Measurements from ENCODE around the gene WFIKKN1. TPM values are rescaled to one million over a fixed set of nuclear protein-coding genes. Genes with fewer than 3 reads are reported as not detected.

Gene WFIKKN1
- total RNA-seq, 2 experiments from 2014 or later = 0.25 TPM; not detected in 1

DNA sequence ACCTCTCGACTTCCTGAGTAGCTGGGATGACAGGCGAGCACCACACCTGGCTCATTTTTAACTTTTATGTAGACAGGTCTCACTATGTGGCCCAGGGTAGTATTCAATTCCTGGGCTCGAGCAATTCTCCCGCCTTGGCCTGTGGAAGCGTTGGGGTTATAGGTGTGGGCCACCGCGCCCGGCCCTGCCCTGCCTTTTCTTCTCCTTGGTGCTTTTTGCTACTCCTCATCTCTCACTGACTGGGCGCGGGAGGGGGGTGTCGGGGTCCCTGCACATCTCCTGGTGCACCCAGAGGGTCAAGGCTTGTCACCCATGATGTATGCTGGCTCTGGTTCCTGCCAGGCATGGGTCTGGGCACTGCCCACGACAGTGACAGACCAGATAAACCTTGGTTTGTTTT lies 13.8 kb downstream of the WFIKKN1 start:
- peak overlapping the region; percentile 78 for H3K4me3 Mint-ChIP-seq
- DNase-seq = no peak
- ChIA-PET CTCF (no interaction called here), POLR2A (interaction anchor here (0.6 to 0.7 kb wide), 2 partner anchors 30 to 244 kb away, joined by 3 read pairs; partner anchors contain the start of gene RHBDL1)
- no peak for TF ChIP-seq CTCF (IDR thresholded peaks at IDR 0.05)
- H3K36me3 Mint-ChIP-seq (ENCODE audit: low read depth) = peaks cover 7% of the 10 kb centered on the region
- no peaks in the 10 kb centered on the region for H3K27me3 Mint-ChIP-seq
- intact Hi-C loops (cut with micrococcal nuclease) = no loop called here
- no peak for ATAC-seq
- H3K9me3 Mint-ChIP-seq = no peaks in the 10 kb centered on the region
- no peak overlapping the region for H3K27ac Mint-ChIP-seq
- H3K4me1 Mint-ChIP-seq (ENCODE audit: low read depth) = peaks cover 17% of the 10 kb centered on the region

DNA sequence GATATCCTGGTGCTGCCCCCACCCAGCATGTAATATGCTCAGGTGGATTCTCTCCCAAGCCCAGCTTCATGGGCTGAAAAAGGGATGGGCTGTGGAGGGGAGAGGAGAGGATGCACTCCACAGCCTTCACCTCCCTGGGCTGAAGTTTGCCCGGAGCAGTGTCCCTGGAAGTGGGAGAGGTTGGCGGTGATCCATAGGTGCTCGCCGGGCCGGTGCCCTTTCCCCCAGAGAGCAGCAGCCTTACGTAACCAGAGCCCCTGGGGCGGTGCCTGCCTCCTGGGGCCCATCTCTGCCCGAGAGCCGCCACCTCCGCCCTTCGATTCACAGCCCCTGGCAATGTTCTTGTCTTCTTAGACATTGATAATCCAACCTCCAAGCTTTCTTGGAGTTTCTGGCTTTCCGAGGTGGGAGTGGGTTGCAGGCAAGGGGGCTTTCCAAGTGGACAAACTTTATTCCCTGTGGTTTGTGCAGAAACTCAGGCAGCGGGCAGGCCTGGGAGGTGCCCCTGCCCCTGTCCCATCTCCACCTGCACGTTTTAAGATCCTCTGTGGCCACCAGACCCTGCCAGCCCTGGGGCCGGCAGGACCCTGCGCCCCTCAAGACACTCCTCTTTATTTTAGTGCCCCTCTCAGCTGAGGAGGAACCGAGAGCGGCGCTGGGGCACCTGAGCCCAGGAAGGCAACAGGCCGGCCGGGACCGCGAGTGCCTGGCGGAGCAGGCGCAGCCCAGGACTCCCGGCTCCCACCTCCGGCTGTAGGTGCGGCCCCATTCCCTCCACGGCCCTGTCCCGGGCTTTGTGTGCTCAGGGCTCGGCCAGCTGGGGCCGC lies 15.3 kb downstream of the WFIKKN1 start:
- no peak for DNase-seq
- Mint-ChIP-seq H3K4me3 (no peak overlapping the region), H3K4me1 (ENCODE audit: low read depth) (peaks cover 19% of the 10 kb centered on the region), H3K36me3 (ENCODE audit: low read depth) (peaks cover 7% of the 10 kb centered on the region), H3K27ac (no peak overlapping the region), H3K27me3 (no peaks in the 10 kb centered on the region), H3K9me3 (no peaks in the 10 kb centered on the region)
- intact Hi-C loops (cut with micrococcal nuclease) = no loop called here
- POLR2A ChIA-PET = interaction anchor here (0.6 to 1.8 kb wide), 2 partner anchors 10 to 35 kb away, joined by 3 to 4 read pairs; partner anchors contain the start of gene METTL26
- CTCF ChIA-PET = no interaction called here
- no peak for ATAC-seq
- TF ChIP-seq CTCF (IDR thresholded peaks at IDR 0.05) = no peak

GRCh38 chr16:646679-647172 lies 15.9 kb downstream of the WFIKKN1 start:
- H3K36me3 Mint-ChIP-seq (ENCODE audit: low read depth) = peaks cover 7% of the 10 kb centered on the region
- POLR2A ChIA-PET = interaction anchor here (0.6 to 4.8 kb wide), 3 partner anchors 10 to 34 kb away, joined by 3 to 28 read pairs (median 4); partner anchors contain the start of gene METTL26
- intact Hi-C loops (cut with micrococcal nuclease) = no loop called here
- H3K4me3 Mint-ChIP-seq = no peak overlapping the region
- no peak for TF ChIP-seq CTCF (IDR thresholded peaks at IDR 0.05)
- peaks cover 19% of the 10 kb centered on the region for H3K4me1 Mint-ChIP-seq (ENCODE audit: low read depth)
- DNase-seq (no peak), ATAC-seq (no peak)
- no peaks in the 10 kb centered on the region for H3K27me3 Mint-ChIP-seq
- H3K9me3 Mint-ChIP-seq = no peaks in the 10 kb centered on the region
- CTCF ChIA-PET = interaction anchor here (1.8 kb wide), 1 partner anchor 35 kb away, joined by 6 read pairs; no protein-coding TSS in a partner anchor
- peak overlapping the region; percentile 20 for H3K27ac Mint-ChIP-seq

DNA sequence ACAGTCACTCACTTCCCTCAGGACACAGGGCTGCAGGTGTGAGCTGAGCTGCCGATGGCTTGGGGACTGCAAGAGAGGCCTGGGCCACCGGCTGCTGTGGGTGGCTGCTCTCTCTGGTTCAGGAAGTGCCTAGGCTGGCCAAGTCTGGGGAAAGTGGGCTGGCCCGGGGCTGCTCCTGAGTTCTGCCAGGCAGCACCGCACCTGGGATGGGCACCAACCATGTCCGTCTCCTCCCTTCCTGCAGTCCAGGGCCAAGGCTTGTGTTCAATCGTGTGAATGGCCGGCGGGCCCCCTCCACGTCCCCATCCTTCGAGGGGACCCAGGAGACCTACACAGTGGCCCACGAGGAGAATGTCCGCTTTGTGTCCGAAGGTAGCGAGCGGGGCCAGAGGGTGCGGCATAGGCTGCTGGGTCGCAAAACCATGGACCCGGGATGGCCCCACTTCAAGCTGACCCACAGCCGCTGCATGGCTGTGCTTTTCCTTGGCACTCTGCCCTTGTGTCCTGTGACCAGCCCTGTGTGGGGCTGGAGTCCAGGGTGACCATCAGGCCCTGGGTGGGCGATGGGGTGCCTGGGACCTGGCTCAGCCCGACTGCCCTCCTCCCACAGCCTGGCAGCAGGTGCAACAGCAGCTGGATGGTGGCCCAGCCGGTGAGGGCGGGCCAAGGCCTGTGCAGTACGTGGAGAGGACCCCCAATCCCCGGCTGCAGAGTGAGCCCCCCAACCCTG lies 16.6 kb downstream of the WFIKKN1 start:
- Mint-ChIP-seq H3K4me1 (ENCODE audit: low read depth) (peaks cover 19% of the 10 kb centered on the region), H3K9me3 (no peaks in the 10 kb centered on the region), H3K27me3 (no peaks in the 10 kb centered on the region), H3K4me3 (peak overlapping the region; percentile 86), H3K36me3 (ENCODE audit: low read depth) (peaks cover 7% of the 10 kb centered on the region), H3K27ac (no peak overlapping the region)
- ChIA-PET POLR2A (interaction anchor here (1.0 to 4.8 kb wide), 5 partner anchors 10 to 39 kb away, joined by 3 to 28 read pairs (median 4); partner anchors contain the start of genes METTL26 and RHOT2), CTCF (interaction anchor here (0.9 to 1.8 kb wide), 6 partner anchors 10 to 34 kb away, joined by 3 to 13 read pairs (median 3); partner anchors contain the start of gene METTL26)
- intact Hi-C loops (cut with micrococcal nuclease) = no loop called here
- ATAC-seq (no peak), DNase-seq (no peak)
- TF ChIP-seq CTCF (IDR thresholded peaks at IDR 0.05) = no peak
